T-cell (primary cell): ENCODE data around the gene TK1. TPM values are rescaled to one million over a fixed set of nuclear protein-coding genes. Genes with fewer than 3 reads are reported as not detected.
A peak's percentile ranks its signal among the peaks of the same experiment; 100 is the strongest.

Experiments used
- ATAC-seq, 4 experiments: fragments of 200-7000 bp in 3 of 4; fragments of 150-1000 bp in 1 of 4; cut with Tn5 transposase; replicated peaks in 1 of 4; 1 replicate in 3 of 4; 2 replicates in 1 of 4; pipeline ENCODE4 v1.10.0; 2021; ENCODE audit warnings: moderate library complexity in 3 of 4, mild to moderate bottlenecking in 2 of 4, moderate number of reproducible peaks in 1 of 4
- CTCF ChIA-PET, 2 donors: fragments of 300-600 bp; sonication (Branson Sonifier 250); formaldehyde crosslinking; loops; one replicate each; lab custom pipeline; 2022; ENCODE audit warnings: antibody characterized with exemption in 2 of 2; lab: Charles Lee
- POLR2A ChIA-PET, 2 donors: fragments of 300-600 bp; sonication (Branson Sonifier 250); formaldehyde crosslinking; loops; one replicate each; lab custom pipeline; 2022; ENCODE audit warnings: antibody characterized with exemption in 2 of 2; lab: Charles Lee
- DNase-seq, 35 experiments: peaks; one replicate each; pipeline versions ENCODE4 v3.0.0 to v3.0.0-alpha.2; 2013 to 2023
- H3K27ac ChIP-seq: one replicate; pipeline ENCODE4 v1.5.1; 2013; ENCODE audit warnings: low read length
- H3K27me3 ChIP-seq, 2 experiments: replicated peaks in 1 of 2; 1 replicate in 1 of 2; 2 replicates in 1 of 2; pipeline versions ENCODE4 v1.6.1 to v1.7.0; 2013; ENCODE audit warnings: low read length in 1 of 2, mixed read lengths in 1 of 2; ENCODE audit not compliant: control insufficient read depth in 2 of 2, insufficient read depth in 2 of 2; ENCODE audit errors: extremely low read depth in 1 of 2
- H3K36me3 ChIP-seq, 2 donors: 1 replicate in 1 of 2; 2 replicates in 1 of 2; pipeline versions ENCODE4 v1.6.1 to v1.7.0; 2013; ENCODE audit warnings: low read length in 1 of 2; ENCODE audit not compliant: control insufficient read depth in 2 of 2, insufficient read depth in 1 of 2; ENCODE audit errors: extremely low read depth in 1 of 2
- H3K4me1 ChIP-seq, 2 experiments: 1 replicate in 1 of 2; 2 replicates in 1 of 2; pipeline versions ENCODE4 v1.6.1 to v1.7.0; 2013; ENCODE audit warnings: low read length in 2 of 2, mixed read lengths in 1 of 2; ENCODE audit not compliant: insufficient read depth in 2 of 2, control insufficient read depth in 1 of 2; ENCODE audit errors: extremely low read depth in 1 of 2
- H3K4me3 ChIP-seq, 2 donors: 1 replicate in 1 of 2; 2 replicates in 1 of 2; pipeline versions ENCODE4 v1.5.1 to v1.7.0; 2013; ENCODE audit warnings: mild to moderate bottlenecking in 2 of 2, low read length in 1 of 2, moderate library complexity in 1 of 2; ENCODE audit not compliant: control insufficient read depth in 1 of 2; ENCODE audit errors: extremely low read depth in 1 of 2
- H3K9me3 ChIP-seq: 2 replicates; pipeline ENCODE4 v1.7.0; 2013
- H3K27ac Mint-ChIP-seq, 2 donors: one replicate each; pipeline ENCODE4 v1.8.0; 2020 to 2021; ENCODE audit warnings: mild to moderate bottlenecking in 2 of 2, mixed read lengths in 2 of 2
- H3K27me3 Mint-ChIP-seq, 2 donors: one replicate each; pipeline ENCODE4 v1.8.0; 2021 to 2022; ENCODE audit warnings: mixed read lengths in 2 of 2
- H3K36me3 Mint-ChIP-seq: one replicate; pipeline ENCODE4 v1.8.0; 2021; ENCODE audit warnings: mixed read lengths
- H3K4me1 Mint-ChIP-seq, 3 donors: one replicate each; pipeline ENCODE4 v1.8.0; 2020 to 2022; ENCODE audit warnings: mixed read lengths in 3 of 3, mild to moderate bottlenecking in 1 of 3
- H3K4me3 Mint-ChIP-seq, 3 donors: one replicate each; pipeline ENCODE4 v1.8.0; 2020 to 2022; ENCODE audit warnings: mild to moderate bottlenecking in 3 of 3, mixed read lengths in 3 of 3, moderate library complexity in 3 of 3
- H3K9me3 Mint-ChIP-seq, 3 donors: one replicate each; pipeline ENCODE4 v1.8.0; 2020 to 2022; ENCODE audit warnings: mixed read lengths in 3 of 3
- WGBS: methylation state at CpG from one replicate; pipeline ENCODE4 v1.1.5; 2013; ENCODE audit warnings: missing lambda C conversion rate; ENCODE audit not compliant: insufficient coverage; 5-methylcytosine and 5-hydroxymethylcytosine counted together
- total RNA-seq, 35 experiments: library from RNA in 6 of 35; stranded (reverse) in 6 of 35; fragments of 120-200 nt in 1 of 35; gene quantifications; one replicate each; pipeline versions ENCODE4 v1.2.1 to v1.2.4 and lab custom pipeline; 2013 to 2026

TK1 gene
- total RNA-seq, 5 donors from 2014 or later (not counting 1 experiment from before 2014, with no cell fraction given), result 1.6 to 3.3 (median 2.2) TPM

- Mint-ChIP-seq H3K9me3 (no peaks in the 10 kb centered on the region), H3K4me1 (peaks cover 73 to 81% (median 77%) of the 10 kb centered on the region in 3 donors), H3K27me3 (no peaks in the 10 kb centered on the region), H3K27ac (peak overlapping the region; percentile 90 to 92), H3K36me3 (peaks cover 24% of the 10 kb centered on the region), H3K4me3 (peak overlapping the region; percentile 75 to 99 (median 76))
- H3K27me3 ChIP-seq, result no peaks in the 10 kb centered on the region
- POLR2A ChIA-PET, result no interaction called here
- H3K4me1 ChIP-seq, result peaks cover 43 to 80% of the 10 kb centered on the region in 2 experiments
- 23% methylated on average over 25 of the region's 30 CpGs for WGBS
- CTCF ChIA-PET, result interaction anchor here in 1 of 2 donors (0.8 kb wide), 1 partner anchor 11 kb away, joined by 3 read pairs; no protein-coding TSS in a partner anchor
- no peak for ATAC-seq
- H3K36me3 ChIP-seq, result peaks cover 22 to 63% of the 10 kb centered on the region in 2 donors
- H3K27ac ChIP-seq, result peak overlapping the region; percentile 58
- H3K4me3 ChIP-seq, result peak overlapping the region; percentile 52 to 83
- DNase-seq, result peak in 3 of 35 experiments; percentile 23 to 41 (median 33)
- H3K9me3 ChIP-seq, result no peaks in the 10 kb centered on the region
Measured at GRCh38 chr17:78133179-78133951, 53.5 kb downstream of the TK1 start.

GRCh38 chr17:78132767-78133178 lies 54.1 kb downstream of the TK1 start:
- H3K36me3 Mint-ChIP-seq, result peaks cover 24% of the 10 kb centered on the region
- ChIA-PET POLR2A (no interaction called here), CTCF (interaction anchor here in 1 of 2 donors (0.7 kb wide), 1 partner anchor 126 kb away, joined by 7 read pairs; no protein-coding TSS in a partner anchor)
- H3K4me3 Mint-ChIP-seq, result peak overlapping the region; percentile 75 to 99 (median 76)
- H3K27me3 Mint-ChIP-seq, result no peaks in the 10 kb centered on the region
- Histone ChIP-seq H3K4me3 (peak overlapping the region; percentile 52 to 83), H3K36me3 (peaks cover 19 to 59% of the 10 kb centered on the region in 2 donors), H3K27ac (peak overlapping the region; percentile 58), H3K27me3 (no peaks in the 10 kb centered on the region), H3K4me1 (peaks cover 40 to 74% of the 10 kb centered on the region in 2 experiments), H3K9me3 (no peaks in the 10 kb centered on the region)
- H3K4me1 Mint-ChIP-seq, result peaks cover 67 to 75% (median 71%) of the 10 kb centered on the region in 3 donors
- H3K27ac Mint-ChIP-seq, result peak overlapping the region; percentile 90 to 92
- peak in 1 of 35 experiments; percentile 27 for DNase-seq
- no peak for ATAC-seq
- 30% methylated on average over 4 of the region's 9 CpGs for WGBS
- no peaks in the 10 kb centered on the region for H3K9me3 Mint-ChIP-seq

- CTCF ChIA-PET, result interaction anchor here in 1 of 2 donors (0.7 kb wide), 1 partner anchor 127 kb away, joined by 7 read pairs; no protein-coding TSS in a partner anchor
- Mint-ChIP-seq H3K9me3 (no peaks in the 10 kb centered on the region), H3K27me3 (no peaks in the 10 kb centered on the region), H3K27ac (peak overlapping the region; percentile 90 to 92), H3K4me3 (peak overlapping the region; percentile 75 to 99 (median 76)), H3K36me3 (peaks cover 21% of the 10 kb centered on the region), H3K4me1 (peaks cover 63 to 69% (median 67%) of the 10 kb centered on the region in 3 donors)
- under 1% methylated on average over 31 of the region's 38 CpGs for WGBS
- Histone ChIP-seq H3K4me1 (peaks cover 34 to 72% of the 10 kb centered on the region in 2 experiments), H3K27me3 (no peaks in the 10 kb centered on the region), H3K9me3 (no peaks in the 10 kb centered on the region), H3K4me3 (peak overlapping the region; percentile 52 to 83), H3K27ac (peak overlapping the region; percentile 58), H3K36me3 (peaks cover 18 to 53% of the 10 kb centered on the region in 2 donors)
- ATAC-seq (peak in 3 of 4 experiments; percentile 2 to 11 (median 10)), DNase-seq (peak in 33 of 35 experiments; percentile 45 to 84 (median 61))
- POLR2A ChIA-PET, result no interaction called here
Measured at GRCh38 chr17:78132084-78132676, 54.7 kb downstream of the TK1 start.

GRCh38 chr17:78131172-78132083 lies 55.4 kb downstream of the TK1 start:
- H3K9me3 ChIP-seq, result no peaks in the 10 kb centered on the region
- Mint-ChIP-seq H3K27ac (peak overlapping the region; percentile 97 to 100), H3K4me1 (peaks cover 61 to 66% (median 64%) of the 10 kb centered on the region in 3 donors), H3K36me3 (peaks cover 19% of the 10 kb centered on the region), H3K9me3 (no peaks in the 10 kb centered on the region), H3K4me3 (peak overlapping the region; percentile 98 to 99 (median 99)), H3K27me3 (no peaks in the 10 kb centered on the region)
- H3K4me1 ChIP-seq, result peaks cover 33 to 72% of the 10 kb centered on the region in 2 experiments
- H3K36me3 ChIP-seq, result peaks cover 11 to 52% of the 10 kb centered on the region in 2 donors
- ChIA-PET CTCF (no interaction called here), POLR2A (interaction anchor here in 1 of 2 donors (0.6 kb wide), 1 partner anchor 173 kb away, joined by 3 read pairs; the partner anchor contains the start of gene TNRC6C)
- DNase-seq (peak in 9 of 35 experiments; percentile 25 to 59 (median 50)), ATAC-seq (no peak)
- H3K27me3 ChIP-seq, result no peaks in the 10 kb centered on the region
- peak overlapping the region; percentile 83 to 92 for H3K4me3 ChIP-seq
- H3K27ac ChIP-seq, result peak overlapping the region; percentile 79
- under 1% methylated on average over 62 of the region's 74 CpGs for WGBS

- H3K27me3 ChIP-seq, result no peaks in the 10 kb centered on the region
- no peaks in the 10 kb centered on the region for H3K9me3 Mint-ChIP-seq
- H3K36me3 Mint-ChIP-seq, result peaks cover 13% of the 10 kb centered on the region
Measured at GRCh38 chr17:78130437-78131101, 56.3 kb downstream of the TK1 start, which contains the start of gene TMC8. Gene TMC8, plus strand, starts transcription at chr17:78130771. Its CDS starts 818 bp downstream, at chr17:78131589.

More at GRCh38 chr17:78130437-78131101, 56.3 kb downstream of the TK1 start, which contains the start of gene TMC8:
- WGBS, result 2% methylated on average over 7 of the region's 10 CpGs
- peak; percentile 70 to 92 (median 83) for DNase-seq
- peak within 1 kb of the TSS; percentile 83 to 92 for H3K4me3 ChIP-seq
- ChIA-PET POLR2A (no interaction called here), CTCF (interaction anchor here in 1 of 2 donors (0.8 to 1.3 kb wide), 2 partner anchors 10 kb away, joined by 4 to 5 read pairs; no protein-coding TSS in a partner anchor)
- peaks cover 58 to 63% (median 59%) of the 10 kb centered on the region in 3 donors for H3K4me1 Mint-ChIP-seq
- H3K4me3 Mint-ChIP-seq, result peak within 1 kb of the TSS; percentile 98 to 99 (median 99)
- H3K36me3 ChIP-seq, result peaks cover 5 to 53% of the 10 kb centered on the region in 2 donors
- H3K4me1 ChIP-seq, result peaks cover 38 to 73% of the 10 kb centered on the region in 2 experiments
- no peaks in the 10 kb centered on the region for H3K9me3 ChIP-seq
- ATAC-seq, result peak; percentile 50 to 66 (median 52)
- H3K27me3 Mint-ChIP-seq, result no peaks in the 10 kb centered on the region
- peak within 1 kb of the TSS; percentile 97 to 100 for H3K27ac Mint-ChIP-seq
- peak within 1 kb of the TSS; percentile 79 for H3K27ac ChIP-seq
